Measurements from ENCODE around the gene ELL2. TPM values are rescaled to one million over a fixed set of nuclear protein-coding genes. Genes with fewer than 3 reads are reported as not detected.

The ELL2 gene
- total and polyA plus RNA-seq, 2 of the 13 experiments (the other 11 are each of a cell fraction or from before 2014, with no cell fraction given) = 78.9 to 97.1 TPM

DNA sequence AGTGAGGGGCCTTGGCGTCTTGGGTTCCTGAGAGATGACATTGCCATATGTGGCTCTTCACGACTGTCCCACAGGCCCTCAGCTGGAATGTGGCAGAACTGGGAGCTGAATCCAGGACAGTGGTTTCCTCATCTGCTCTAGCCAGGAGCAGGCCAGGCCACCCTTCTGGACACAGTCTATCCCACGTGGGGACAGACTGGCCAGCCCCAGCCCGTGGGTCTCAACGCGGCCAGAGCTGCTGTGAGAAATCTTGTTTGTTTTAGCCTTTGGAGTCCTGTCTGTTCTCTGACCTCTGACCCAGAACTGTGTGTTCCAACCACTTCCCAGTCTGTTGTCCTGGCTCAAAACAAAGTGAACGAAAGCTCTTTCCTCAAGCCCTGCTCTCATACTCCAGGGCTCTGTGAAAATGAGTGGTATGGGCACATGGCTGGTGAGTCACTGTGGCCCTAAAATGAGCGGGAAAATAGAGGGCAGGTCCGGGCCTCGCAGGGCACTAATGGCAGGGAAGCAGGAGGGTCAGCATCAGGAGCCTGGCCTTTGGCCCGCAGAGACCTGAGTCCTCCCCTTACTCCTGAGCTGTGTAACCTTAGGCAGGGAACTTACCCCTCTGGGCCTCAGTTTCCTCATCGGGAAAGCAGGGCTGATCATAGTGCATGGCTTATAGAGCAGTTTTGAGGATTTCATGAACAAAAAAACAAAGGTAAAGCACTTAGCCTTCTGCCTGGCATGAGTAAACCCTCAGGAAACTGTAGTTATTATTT lies 104.3 kb downstream of the ELL2 start (continued):
- TF ChIP-seq MAFF (IDR thresholded peaks at IDR 0.05; ENCODE audit: low read depth, low read length) (no peak), TARDBP (CRISPR knock-in tag; IDR thresholded peaks at IDR 0.05) (peak; percentile 80; the same call in 1 of the 2 replicates), ZNF3 (CRISPR knock-in tag; IDR thresholded peaks at IDR 0.05) (0 out of 2 replicates have a peak, but pooled peaks have one; percentile 59), TAF15 (IDR thresholded peaks at IDR 0.05; ENCODE audit: low read depth, low read length, poor library complexity, severe bottlenecking) (no peak), PHF5A (CRISPR knock-in tag; IDR thresholded peaks at IDR 0.05; ENCODE audit: low read depth, unreplicated experiment) (no peak), ZNF543 (CRISPR knock-in tag; IDR thresholded peaks at IDR 0.05) (peak; percentile 75; the same call in 1 of the 2 replicates), ZNF468 (CRISPR knock-in tag; IDR thresholded peaks at IDR 0.05) (no peak), ZNF883 (CRISPR knock-in tag; IDR thresholded peaks at IDR 0.05; ENCODE audit: not compliant biosample characterization) (peak; percentile 68), MED1 (CRISPR knock-in tag; IDR thresholded peaks at IDR 0.05) (peak; percentile 91), CENPT (CRISPR knock-in tag; IDR thresholded peaks at IDR 0.05; ENCODE audit: low read depth) (0 out of 2 replicates have a peak, but pooled peaks have one; percentile 34), TEAD3 (CRISPR knock-in tag; optimal IDR thresholded peaks at IDR 0.05; ENCODE audit: borderline replicate concordance) (peak; percentile 81), FOSL1 (CRISPR knock-in tag; IDR thresholded peaks at IDR 0.05; ENCODE audit: borderline replicate concordance) (peak; percentile 90), ZNF101 (CRISPR knock-in tag; IDR thresholded peaks at IDR 0.05; ENCODE audit: borderline replicate concordance, low read depth) (no peak), TEAD2 (CRISPR knock-in tag; IDR thresholded peaks at IDR 0.05) (no peak), ZNF44 (CRISPR knock-in tag; IDR thresholded peaks at IDR 0.05) (no peak), ZNF788 (CRISPR knock-in tag; IDR thresholded peaks at IDR 0.05; ENCODE audit: borderline replicate concordance) (peak; percentile 86; the same call in 1 of the 2 replicates)
- TF ChIP-seq, protein P1, sequence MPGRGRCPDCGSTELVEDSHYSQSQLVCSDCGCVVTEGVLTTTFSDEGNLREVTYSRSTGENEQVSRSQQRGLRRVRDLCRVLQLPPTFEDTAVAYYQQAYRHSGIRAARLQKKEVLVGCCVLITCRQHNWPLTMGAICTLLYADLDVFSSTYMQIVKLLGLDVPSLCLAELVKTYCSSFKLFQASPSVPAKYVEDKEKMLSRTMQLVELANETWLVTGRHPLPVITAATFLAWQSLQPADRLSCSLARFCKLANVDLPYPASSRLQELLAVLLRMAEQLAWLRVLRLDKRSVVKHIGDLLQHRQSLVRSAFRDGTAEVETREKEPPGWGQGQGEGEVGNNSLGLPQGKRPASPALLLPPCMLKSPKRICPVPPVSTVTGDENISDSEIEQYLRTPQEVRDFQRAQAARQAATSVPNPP (CRISPR knock-in tag; IDR thresholded peaks at IDR 0.05) = peak; percentile 93
- TF ChIP-seq, protein P2, sequence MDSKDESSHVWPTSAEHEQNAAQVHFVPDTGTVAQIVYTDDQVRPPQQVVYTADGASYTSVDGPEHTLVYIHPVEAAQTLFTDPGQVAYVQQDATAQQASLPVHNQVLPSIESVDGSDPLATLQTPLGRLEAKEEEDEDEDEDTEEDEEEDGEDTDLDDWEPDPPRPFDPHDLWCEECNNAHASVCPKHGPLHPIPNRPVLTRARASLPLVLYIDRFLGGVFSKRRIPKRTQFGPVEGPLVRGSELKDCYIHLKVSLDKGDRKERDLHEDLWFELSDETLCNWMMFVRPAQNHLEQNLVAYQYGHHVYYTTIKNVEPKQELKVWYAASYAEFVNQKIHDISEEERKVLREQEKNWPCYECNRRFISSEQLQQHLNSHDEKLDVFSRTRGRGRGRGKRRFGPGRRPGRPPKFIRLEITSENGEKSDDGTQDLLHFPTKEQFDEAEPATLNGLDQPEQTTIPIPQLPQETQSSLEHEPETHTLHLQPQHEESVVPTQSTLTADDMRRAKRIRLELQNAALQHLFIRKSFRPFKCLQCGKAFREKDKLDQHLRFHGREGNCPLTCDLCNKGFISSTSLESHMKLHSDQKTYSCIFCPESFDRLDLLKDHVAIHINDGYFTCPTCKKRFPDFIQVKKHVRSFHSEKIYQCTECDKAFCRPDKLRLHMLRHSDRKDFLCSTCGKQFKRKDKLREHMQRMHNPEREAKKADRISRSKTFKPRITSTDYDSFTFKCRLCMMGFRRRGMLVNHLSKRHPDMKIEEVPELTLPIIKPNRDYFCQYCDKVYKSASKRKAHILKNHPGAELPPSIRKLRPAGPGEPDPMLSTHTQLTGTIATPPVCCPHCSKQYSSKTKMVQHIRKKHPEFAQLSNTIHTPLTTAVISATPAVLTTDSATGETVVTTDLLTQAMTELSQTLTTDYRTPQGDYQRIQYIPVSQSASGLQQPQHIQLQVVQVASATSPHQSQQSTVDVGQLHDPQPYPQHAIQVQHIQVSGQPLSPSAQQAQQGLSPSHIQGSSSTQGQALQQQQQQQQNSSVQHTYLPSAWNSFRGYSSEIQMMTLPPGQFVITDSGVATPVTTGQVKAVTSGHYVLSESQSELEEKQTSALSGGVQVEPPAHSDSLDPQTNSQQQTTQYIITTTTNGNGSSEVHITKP (CRISPR knock-in tag; IDR thresholded peaks at IDR 0.05; ENCODE audit: low read depth) = peak; percentile 22; the same call in 1 of the 2 replicates
- TF ChIP-seq, protein P3, sequence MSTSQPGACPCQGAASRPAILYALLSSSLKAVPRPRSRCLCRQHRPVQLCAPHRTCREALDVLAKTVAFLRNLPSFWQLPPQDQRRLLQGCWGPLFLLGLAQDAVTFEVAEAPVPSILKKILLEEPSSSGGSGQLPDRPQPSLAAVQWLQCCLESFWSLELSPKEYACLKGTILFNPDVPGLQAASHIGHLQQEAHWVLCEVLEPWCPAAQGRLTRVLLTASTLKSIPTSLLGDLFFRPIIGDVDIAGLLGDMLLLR (CRISPR knock-in tag; IDR thresholded peaks at IDR 0.05) = peak; percentile 63; the same call in 1 of the 2 replicates
- TF ChIP-seq, protein P4, sequence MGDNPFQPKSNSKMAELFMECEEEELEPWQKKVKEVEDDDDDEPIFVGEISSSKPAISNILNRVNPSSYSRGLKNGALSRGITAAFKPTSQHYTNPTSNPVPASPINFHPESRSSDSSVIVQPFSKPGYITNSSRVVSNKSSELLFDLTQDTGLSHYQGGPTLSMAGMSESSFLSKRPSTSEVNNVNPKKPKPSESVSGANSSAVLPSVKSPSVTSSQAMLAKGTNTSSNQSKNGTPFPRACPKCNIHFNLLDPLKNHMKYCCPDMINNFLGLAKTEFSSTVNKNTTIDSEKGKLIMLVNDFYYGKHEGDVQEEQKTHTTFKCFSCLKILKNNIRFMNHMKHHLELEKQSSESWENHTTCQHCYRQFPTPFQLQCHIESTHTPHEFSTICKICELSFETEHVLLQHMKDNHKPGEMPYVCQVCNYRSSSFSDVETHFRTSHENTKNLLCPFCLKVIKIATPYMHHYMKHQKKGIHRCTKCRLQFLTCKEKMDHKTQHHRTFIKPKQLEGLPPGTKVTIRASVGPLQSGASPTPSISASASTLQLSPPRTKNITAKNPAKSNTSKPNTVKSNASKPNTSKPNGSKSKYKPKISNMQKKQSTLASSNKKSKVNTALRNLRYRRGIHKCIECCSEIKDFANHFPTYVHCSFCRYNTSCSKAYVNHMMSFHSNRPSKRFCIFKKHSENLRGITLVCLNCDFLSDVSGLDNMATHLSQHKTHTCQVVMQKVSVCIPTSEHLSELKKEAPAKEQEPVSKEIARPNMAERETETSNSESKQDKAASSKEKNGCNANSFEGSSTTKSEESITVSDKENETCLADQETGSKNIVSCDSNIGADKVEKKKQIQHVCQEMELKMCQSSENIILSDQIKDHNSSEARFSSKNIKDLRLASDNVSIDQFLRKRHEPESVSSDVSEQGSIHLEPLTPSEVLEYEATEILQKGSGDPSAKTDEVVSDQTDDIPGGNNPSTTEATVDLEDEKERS (CRISPR knock-in tag; IDR thresholded peaks at IDR 0.05) = peak; percentile 90

Data from HepG2 (cell line).